ENCODE results near the gene GZMM.

DNA sequence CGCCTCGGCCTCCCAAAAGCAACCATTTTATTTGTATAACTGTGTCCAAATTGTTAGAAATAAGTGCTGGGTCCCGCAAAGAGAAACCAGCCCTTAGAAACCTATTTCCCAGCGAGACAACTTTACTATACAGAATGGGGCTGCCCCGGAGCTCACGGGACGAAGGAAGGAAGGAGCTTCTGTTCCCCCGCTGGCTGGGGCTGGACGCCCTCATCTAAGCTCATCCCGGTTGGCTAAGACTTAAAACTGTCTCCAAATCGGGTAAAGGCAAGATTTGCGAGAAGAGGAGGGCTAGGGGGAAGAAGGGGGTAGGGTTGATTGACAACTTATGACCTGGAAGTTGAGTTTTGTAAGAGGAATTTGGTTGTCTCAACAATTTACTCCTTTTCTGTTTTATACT lies 16.3 kb downstream of the GZMM start:
- TF ChIP-seq GATA2 (IDR thresholded peaks at IDR 0.05; ENCODE audit: low read depth, low read length) (no peak), GATA3 (IDR thresholded peaks at IDR 0.05; ENCODE audit: low read depth, low read length) (no peak)
